GM19372 (cell line): ENCODE measurements around the gene PPP2R5C.

Source experiments
- ATAC-seq: cut with Tn5 transposase; IDR thresholded peaks from one replicate; pipeline ENCODE4 v1.9.1; 2021; ENCODE audit warnings: mild to moderate bottlenecking, low read depth, moderate library complexity; ENCODE audit not compliant: unreplicated experiment

Gene PPP2R5C

DNA sequence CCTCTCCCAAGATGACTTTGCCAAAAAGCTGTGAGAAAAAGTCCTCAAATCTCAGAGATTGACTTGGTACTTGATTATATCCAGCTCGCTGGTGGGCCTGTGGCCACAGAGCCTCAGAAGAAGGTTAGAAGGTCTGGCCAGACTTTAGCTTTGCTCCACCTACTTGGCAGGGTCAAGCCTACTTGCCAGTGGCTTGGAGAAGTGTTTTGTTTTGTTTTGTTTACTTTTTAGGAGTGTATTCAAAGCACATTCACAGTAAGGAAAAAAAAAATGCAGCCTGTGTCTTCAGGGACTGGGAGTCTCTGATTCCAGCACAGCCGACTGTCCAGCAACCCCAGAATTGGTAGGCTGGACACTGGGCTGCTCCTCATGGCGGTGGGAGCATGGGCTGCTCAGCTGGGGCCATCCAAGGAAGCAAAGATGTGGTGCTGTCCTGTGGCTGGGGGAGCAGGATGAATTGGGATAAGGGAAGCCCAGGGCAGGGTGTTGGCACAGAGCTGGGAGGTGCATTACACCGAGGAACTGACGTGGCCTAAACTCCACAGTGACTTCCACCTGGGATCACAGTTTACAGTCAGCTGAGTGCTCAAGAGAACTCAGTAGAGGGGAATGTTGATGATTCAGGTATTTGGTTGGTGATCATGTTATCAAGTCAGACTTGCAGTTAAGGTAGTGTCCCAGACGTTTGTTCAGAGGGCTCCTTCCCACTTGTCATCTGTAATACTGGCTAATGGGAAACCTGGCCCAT, 73.5 kb downstream of the PPP2R5C start:
- ATAC-seq: no peak

- no peak for ATAC-seq
Measured at GRCh38 chr14:101835566-101835965, 74.1 kb downstream of the PPP2R5C start.

DNA sequence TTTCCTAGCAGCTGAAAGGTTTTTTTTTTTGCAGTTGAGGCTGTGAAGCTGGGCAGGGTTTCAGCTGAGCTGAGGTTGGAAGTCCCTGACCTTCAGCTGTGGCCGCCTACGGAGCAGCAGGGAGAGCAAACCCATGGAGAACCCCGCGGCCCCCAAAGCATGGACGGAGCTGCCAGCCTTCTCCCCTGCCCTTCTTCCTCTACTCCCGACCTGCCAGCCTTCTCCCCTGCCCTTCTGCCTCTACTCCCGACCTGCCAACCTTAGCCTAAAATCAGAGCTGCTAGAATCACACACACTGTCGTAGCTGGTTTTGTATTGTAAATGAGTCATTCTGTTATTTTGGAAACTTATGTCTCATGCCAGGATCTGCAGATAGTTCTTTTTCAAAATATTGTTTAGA, 74.6 kb downstream of the PPP2R5C start:
- ATAC-seq: no peak

GRCh38 chr14:101838476-101838875, 77.0 kb downstream of the PPP2R5C start:
- no peak for ATAC-seq

DNA sequence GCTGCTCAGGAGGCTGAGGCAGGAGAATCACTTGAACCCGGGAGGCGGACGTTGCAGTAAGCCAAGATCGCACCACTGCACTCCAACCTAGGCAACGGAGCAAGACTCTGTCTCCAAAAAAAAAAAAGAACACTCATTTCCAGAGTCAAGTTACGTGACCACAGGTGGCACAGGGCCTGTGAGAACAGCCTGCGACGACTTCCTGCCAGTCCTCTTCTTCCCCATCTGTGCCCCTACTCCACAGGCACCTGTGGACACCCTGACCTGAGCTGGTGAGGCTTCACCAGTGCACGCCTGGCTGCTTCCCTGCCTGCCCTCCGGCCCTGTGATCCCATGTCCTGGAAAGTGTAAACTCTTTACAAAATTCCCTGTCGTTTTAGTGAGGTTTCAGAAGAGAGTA, 77.7 kb downstream of the PPP2R5C start:
- ATAC-seq: no peak

GRCh38 chr14:101839661-101840060, 78.2 kb downstream of the PPP2R5C start:
- ATAC-seq: no peak

DNA sequence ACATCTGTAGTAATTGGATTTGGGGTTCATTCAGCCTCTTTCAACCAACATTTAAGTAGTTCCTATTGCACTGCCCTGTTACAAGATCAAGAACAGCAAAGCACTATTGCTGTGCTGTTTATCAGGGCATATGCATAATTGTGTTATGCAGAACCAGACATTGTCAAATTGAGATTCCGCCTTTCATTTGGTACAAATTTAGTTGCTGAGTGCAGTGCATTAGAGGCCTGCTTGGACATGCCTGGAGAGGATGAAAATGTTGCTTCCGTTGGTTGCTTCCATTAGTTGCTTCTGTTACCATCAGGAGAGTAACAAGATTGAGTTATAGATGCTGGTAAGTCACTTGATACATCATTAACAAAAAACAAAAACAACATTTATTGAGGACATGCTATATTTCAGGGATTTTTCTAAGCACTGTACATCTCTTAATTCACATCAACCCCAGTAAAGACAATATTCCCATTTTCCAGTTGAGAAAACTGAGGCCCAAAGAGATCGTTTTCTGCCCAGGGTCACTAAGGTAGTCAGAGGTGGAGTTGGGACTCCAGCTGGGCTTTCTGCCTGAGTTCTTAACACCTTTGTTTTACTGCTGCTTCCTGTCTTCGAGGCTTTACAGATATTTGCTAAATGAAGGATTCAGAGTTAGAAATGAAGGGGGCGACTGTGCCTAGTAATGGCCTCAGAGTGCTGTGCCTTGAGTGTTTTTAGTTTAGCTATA, 79.3 kb downstream of the PPP2R5C start:
- ATAC-seq: no peak

DNA sequence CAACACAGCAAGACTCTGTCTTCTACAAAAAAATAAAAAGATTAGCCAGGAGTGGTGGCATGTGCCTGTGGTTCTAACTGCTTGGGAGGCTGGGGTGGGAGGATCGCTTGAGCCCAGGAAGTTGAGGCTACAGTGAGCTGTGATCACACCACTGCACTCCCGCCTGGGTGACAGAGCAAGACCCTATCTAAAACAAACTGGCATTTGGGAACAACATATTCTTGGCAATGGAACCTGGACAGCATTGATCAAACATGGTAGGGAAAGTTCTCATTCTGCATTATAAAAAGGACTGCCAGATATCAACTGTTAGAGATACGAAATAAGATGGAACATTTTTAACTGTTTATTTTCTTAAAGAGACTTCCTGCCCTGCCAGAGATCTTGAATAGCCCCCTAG, 81.5 kb downstream of the PPP2R5C start:
- no peak for ATAC-seq

GRCh38 chr14:101843665-101844064, 82.2 kb downstream of the PPP2R5C start:
- ATAC-seq: peak; percentile 69

- ATAC-seq: no peak
Measured at GRCh38 chr14:101844219-101844618, 82.7 kb downstream of the PPP2R5C start.

GRCh38 chr14:101844751-101845150, 83.2 kb downstream of the PPP2R5C start:
- no peak for ATAC-seq

DNA sequence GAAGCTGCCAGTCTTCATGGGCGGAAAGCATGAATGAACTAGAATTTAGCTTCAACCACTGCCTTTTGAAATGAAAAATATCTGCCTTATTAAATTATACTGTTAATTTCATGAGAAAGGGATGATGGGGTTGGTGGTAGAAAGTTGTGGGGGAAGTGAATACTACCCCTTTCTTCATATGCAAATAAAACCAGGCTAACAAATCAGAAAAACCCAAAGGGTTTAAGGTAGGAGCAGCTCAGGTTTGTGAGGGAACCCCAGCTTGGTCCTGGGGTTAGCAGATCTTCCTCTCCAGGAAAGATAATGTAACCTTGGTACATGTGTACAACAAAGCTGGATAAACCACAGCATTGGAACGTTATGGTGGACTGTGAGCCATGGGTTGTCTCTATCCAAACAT, 84.0 kb downstream of the PPP2R5C start:
- no peak for ATAC-seq

GRCh38 chr14:101845896-101846295, 84.4 kb downstream of the PPP2R5C start:
- no peak for ATAC-seq

DNA sequence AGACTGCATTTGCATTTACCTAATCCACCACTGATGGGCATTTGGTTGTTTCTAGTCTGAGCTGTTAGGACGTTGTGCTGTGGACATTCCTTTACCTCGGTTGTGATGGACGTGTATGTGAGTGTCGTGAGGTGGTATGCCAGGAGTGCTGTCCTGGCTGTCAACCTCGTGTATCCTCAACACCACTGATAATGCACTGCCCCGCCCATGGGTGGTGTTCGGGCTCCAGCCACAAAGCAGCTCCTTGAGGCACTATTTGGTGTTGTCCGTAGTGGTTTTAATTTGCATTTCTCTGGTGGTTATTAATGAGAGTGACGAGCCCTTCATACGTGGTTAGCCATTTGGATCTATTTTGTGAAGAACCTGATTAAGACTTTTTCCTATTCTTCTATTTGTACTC, 87.6 kb downstream of the PPP2R5C start:
- ATAC-seq: peak; percentile 86

DNA sequence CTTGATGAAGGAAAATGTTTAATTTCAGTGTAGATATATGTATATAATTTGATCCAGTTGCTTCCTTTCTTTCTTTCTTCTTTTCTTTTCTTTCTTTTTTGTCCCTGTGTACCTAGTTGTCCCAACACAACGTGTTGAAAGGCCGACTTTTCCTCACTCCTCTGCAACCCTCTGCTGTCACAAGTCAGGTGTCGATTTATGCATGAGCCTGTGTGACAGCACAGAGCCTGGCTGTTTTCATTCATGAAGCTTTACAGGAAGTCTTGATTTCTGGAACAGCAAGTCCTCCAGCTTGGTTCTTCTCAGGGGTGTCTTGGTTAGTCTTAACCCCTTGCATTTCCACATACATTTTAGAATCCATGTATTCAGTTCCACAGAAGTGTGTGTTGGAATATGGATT, 88.1 kb downstream of the PPP2R5C start:
- no peak for ATAC-seq

GRCh38 chr14:101851183-101851582, 89.7 kb downstream of the PPP2R5C start:
- ATAC-seq: no peak

DNA sequence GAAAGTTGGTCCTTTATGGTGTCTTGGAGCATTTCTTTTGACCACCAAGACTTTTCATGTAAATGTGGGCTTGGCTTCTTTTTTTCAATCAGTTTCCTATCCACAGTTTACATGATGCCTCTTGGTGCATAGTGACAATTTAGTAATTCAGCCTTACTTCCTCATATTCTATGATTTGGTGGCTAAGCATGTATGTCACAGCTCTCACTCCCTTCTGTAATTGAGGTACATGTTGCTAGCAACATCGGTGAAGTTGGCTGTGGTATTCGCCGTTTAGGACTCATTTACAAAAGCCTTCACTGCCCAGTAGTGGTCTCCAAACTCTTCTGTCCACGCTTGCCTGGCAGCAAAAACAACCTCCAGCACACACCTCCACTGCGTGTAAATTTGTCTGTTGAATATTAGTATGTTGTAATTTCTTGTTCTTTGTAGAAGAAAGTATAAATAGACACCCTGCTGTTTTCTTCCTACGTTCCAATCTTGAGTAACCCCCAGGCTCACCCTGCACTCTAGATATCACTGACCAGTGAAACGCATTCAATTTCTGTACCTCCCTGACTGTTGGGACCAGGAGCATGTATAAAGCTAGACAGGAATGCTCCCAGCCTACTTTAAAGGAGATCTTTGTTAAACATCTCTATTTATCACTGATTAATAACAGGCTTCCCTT, 90.4 kb downstream of the PPP2R5C start:
- ATAC-seq: no peak

- ATAC-seq: no peak
Measured at GRCh38 chr14:101852785-101853184, 91.3 kb downstream of the PPP2R5C start.

- no peak for ATAC-seq
Measured at GRCh38 chr14:101853455-101854018, 92.0 kb downstream of the PPP2R5C start.

- ATAC-seq: no peak
Measured at GRCh38 chr14:101854366-101854765, 92.9 kb downstream of the PPP2R5C start.

DNA sequence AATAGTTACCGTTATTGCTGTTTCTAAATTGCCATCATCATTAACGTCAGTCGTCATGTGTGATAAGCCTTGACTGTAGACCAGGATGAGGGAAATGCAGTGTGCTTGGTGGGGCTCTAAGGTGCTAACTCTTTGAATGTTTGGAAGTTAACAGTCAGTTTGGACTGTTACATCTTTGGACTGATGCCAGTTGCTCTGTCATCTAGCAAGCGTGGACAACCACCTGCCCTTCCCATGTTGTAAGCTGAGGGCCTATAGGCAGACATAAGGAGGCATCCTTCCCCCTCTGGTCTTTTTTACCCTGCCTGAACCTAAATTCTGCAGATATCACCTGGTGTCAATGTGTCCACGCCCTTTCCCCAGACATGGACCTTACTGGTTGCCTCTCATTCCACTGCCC, 94.4 kb downstream of the PPP2R5C start:
- no peak for ATAC-seq
